Measurements from ENCODE around the gene FXYD3. TPM values are rescaled to one million over a fixed set of nuclear protein-coding genes. Genes with fewer than 3 reads are reported as not detected.
"Not testable (repeated sequence)": the region's sequence is repeated elsewhere in the genome, so short reads cannot be mapped to it uniquely, and the experiment has no call there.

Gene FXYD3
- total RNA-seq, 4 donors from 2014 or later, result 1.2 to 38.8 (median 4.2) TPM

GRCh38 chr19:35151273-35152065 lies 35.8 kb downstream of the FXYD3 start:
- no peak overlapping the region for H3K4me3 ChIP-seq
- no peaks in the 10 kb centered on the region for H3K36me3 ChIP-seq
- peaks cover 0 to 39% (median 8%) of the 10 kb centered on the region in 3 donors for H3K4me1 ChIP-seq
- no peaks in the 10 kb centered on the region for H3K9me3 ChIP-seq
- no peak overlapping the region for H3K27ac ChIP-seq
- WGBS, 2 donors (ENCODE audit: low coverage in 1 of 2), result 85 to 91% methylated on average over 5 to 6 of the region's 20 CpGs
- peaks cover 67% of the 10 kb centered on the region for H3K27me3 ChIP-seq
- ATAC-seq, result no peak
- TF ChIP-seq EP300 (IDR thresholded peaks at IDR 0.05), result no peak
- no peak for TF ChIP-seq POLR2A (IDR thresholded peaks at IDR 0.05)
- no peak for TF ChIP-seq CTCF (IDR thresholded peaks at IDR 0.05)
- no peak for TF ChIP-seq POLR2AphosphoS5 (IDR thresholded peaks at IDR 0.05)

GRCh38 chr19:35153129-35153522 lies 37.5 kb downstream of the FXYD3 start:
- ATAC-seq, result not testable (repeated sequence)

GRCh38 chr19:35153701-35154524 lies 38.3 kb downstream of the FXYD3 start:
- H3K9me3 ChIP-seq, result no peaks in the 10 kb centered on the region
- WGBS, 2 donors (ENCODE audit: low coverage in 1 of 2), result 3 to 4% methylated on average over 9 to 15 of the region's 36 CpGs
- peaks cover 0 to 39% (median 8%) of the 10 kb centered on the region in 3 donors for H3K4me1 ChIP-seq
- H3K27ac ChIP-seq, result peak overlapping the region in 3 of 4 donors; percentile 66 to 82 (median 82)
- H3K36me3 ChIP-seq, result peaks cover 0 to 19% of the 10 kb centered on the region in 2 donors
- ATAC-seq, result peak; percentile 28
- peaks cover 89% of the 10 kb centered on the region for H3K27me3 ChIP-seq
- H3K4me3 ChIP-seq, result peak overlapping the region; percentile 33 to 62
- no peak for TF ChIP-seq POLR2AphosphoS5 (IDR thresholded peaks at IDR 0.05)
- TF ChIP-seq CTCF (IDR thresholded peaks at IDR 0.05), result peak in 3 of 4 experiments; percentile 27 to 54 (median 51)

More at GRCh38 chr19:35153129-35153522, 37.5 kb downstream of the FXYD3 start:
- Histone ChIP-seq H3K36me3 (peaks cover 0 to 11% of the 10 kb centered on the region in 2 donors), H3K4me1 (peaks cover 0 to 39% (median 8%) of the 10 kb centered on the region in 3 donors), H3K27me3 (peaks cover 84% of the 10 kb centered on the region)
- not testable (repeated sequence) for H3K27ac ChIP-seq, H3K4me3 ChIP-seq, H3K9me3 ChIP-seq
- WGBS, 2 donors (ENCODE audit: low coverage in 1 of 2), result 58 to 66% methylated on average over 6 to 10 of the region's 10 CpGs

GRCh38 chr19:35154525-35155406 lies 39.1 kb downstream of the FXYD3 start, which contains the start of gene FXYD5:
FXYD5 (plus strand) TSS chr19:35154735; CDS start chr19:35155551, 816 bp downstream.
- WGBS, 2 donors (ENCODE audit: low coverage in 1 of 2), result 0 to 1% methylated on average over 1 to 14 of the region's 49 CpGs
- H3K36me3 ChIP-seq, result peaks cover 0 to 27% of the 10 kb centered on the region in 2 donors
- peak within 1 kb of the TSS in 3 of 4 donors; percentile 66 to 82 (median 82) for H3K27ac ChIP-seq
- TF ChIP-seq POLR2AphosphoS5 (IDR thresholded peaks at IDR 0.05), result no peak
- no peaks in the 10 kb centered on the region for H3K9me3 ChIP-seq
- ATAC-seq, result peak; percentile 88
- peak within 1 kb of the TSS; percentile 33 to 62 for H3K4me3 ChIP-seq
- peaks cover 85% of the 10 kb centered on the region for H3K27me3 ChIP-seq
- peaks cover 0 to 39% (median 8%) of the 10 kb centered on the region in 3 donors for H3K4me1 ChIP-seq

- H3K27me3 ChIP-seq, result peaks cover 84% of the 10 kb centered on the region
- H3K9me3 ChIP-seq, result no peaks in the 10 kb centered on the region
- peak overlapping the region; percentile 33 to 62 for H3K4me3 ChIP-seq
- WGBS, 2 donors (ENCODE audit: low coverage in 1 of 2), result 20 to 30% methylated on average over 2 to 4 of the region's 17 CpGs
- no peak for ATAC-seq
- H3K4me1 ChIP-seq, result peaks cover 0 to 39% (median 8%) of the 10 kb centered on the region in 3 donors
- no peak for TF ChIP-seq EP300 (IDR thresholded peaks at IDR 0.05)
- no peak for TF ChIP-seq CTCF (IDR thresholded peaks at IDR 0.05)
- TF ChIP-seq POLR2A (IDR thresholded peaks at IDR 0.05), result no peak
- TF ChIP-seq POLR2AphosphoS5 (IDR thresholded peaks at IDR 0.05), result no peak
- H3K27ac ChIP-seq, result peak overlapping the region in 3 of 4 donors; percentile 66 to 82 (median 82)
- H3K36me3 ChIP-seq, result peaks cover 0 to 32% of the 10 kb centered on the region in 2 donors
These were observed 39.8 kb downstream of the FXYD3 start for GRCh38 chr19:35155441-35155840.

All from gastroesophageal sphincter (tissue), 4 donors.